Astrocyte (in vitro differentiated cells and primary cell): Measurements from ENCODE around the gene DCP2.

Experiments used
- CTCF ChIP-seq: IDR thresholded peaks from 2 replicates; pipeline ENCODE4 v1.5.1; 2011; ENCODE audit warnings: low read depth, mild to moderate bottlenecking, inconsistent platforms, low read length, moderate library complexity; ENCODE audit not compliant: insufficient read depth
- EZH2 ChIP-seq: IDR thresholded peaks from 2 replicates; pipeline ENCODE4 v1.6.1; 2012; ENCODE audit warnings: mild to moderate bottlenecking, low read length, inconsistent platforms; ENCODE audit not compliant: insufficient read depth

GRCh38 chr5:113062869-113063508 lies 86.4 kb downstream of the DCP2 start:
- TF ChIP-seq CTCF (no peak), EZH2 (no peak)
